ENCODE data around the gene DAD1. TPM values are rescaled to one million over a fixed set of nuclear protein-coding genes. Genes with fewer than 3 reads are reported as not detected.
"Not testable (repeated sequence)": the region's sequence is repeated elsewhere in the genome, so short reads cannot be mapped to it uniquely, and the experiment has no call there.

The DAD1 gene
- total RNA-seq, 2 donors from 2014 or later, result 176 to 193 TPM

DNA sequence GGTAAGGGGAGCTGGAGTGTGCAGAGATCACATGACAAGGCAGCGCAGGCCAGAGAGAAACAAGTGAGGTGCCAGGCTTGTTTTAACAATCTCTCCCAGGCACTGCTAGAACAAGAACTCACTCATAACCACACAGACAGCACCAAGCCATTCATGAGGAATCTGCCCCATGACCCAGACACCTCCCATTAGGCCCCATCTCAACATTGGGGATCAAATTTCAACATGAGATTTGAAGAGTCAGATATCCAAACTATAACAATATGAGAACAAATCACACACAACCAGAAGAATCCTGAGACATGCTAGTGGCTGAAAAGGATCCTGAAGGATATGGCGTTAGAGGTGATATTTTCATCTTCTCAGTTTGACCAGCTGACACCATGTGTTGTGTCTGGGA, 33.2 kb upstream of the DAD1 start:
- H3K9me3 ChIP-seq (ENCODE audit: control insufficient read depth, low read length), result peaks cover 11% of the 10 kb centered on the region
- TF ChIP-seq, protein P1, sequence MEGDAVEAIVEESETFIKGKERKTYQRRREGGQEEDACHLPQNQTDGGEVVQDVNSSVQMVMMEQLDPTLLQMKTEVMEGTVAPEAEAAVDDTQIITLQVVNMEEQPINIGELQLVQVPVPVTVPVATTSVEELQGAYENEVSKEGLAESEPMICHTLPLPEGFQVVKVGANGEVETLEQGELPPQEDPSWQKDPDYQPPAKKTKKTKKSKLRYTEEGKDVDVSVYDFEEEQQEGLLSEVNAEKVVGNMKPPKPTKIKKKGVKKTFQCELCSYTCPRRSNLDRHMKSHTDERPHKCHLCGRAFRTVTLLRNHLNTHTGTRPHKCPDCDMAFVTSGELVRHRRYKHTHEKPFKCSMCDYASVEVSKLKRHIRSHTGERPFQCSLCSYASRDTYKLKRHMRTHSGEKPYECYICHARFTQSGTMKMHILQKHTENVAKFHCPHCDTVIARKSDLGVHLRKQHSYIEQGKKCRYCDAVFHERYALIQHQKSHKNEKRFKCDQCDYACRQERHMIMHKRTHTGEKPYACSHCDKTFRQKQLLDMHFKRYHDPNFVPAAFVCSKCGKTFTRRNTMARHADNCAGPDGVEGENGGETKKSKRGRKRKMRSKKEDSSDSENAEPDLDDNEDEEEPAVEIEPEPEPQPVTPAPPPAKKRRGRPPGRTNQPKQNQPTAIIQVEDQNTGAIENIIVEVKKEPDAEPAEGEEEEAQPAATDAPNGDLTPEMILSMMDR (conservative IDR thresholded peaks at IDR 0.05), result no peak
- H3K27me3 ChIP-seq (ENCODE audit: control insufficient read depth, insufficient read depth, low read length, poor library complexity, severe bottlenecking), result no peaks in the 10 kb centered on the region
- WGBS, 2 experiments (ENCODE audit: insufficient coverage in 1 of 2, insufficient read length in 1 of 2), result 90 to 100% methylated on average over 1 to 2 of the region's 2 CpGs
- H3K4me3 Mint-ChIP-seq, result no peak overlapping the region
- no peaks in the 10 kb centered on the region for H3K36me3 ChIP-seq (ENCODE audit: control insufficient read depth, insufficient read depth, low read length)
- peaks cover 23% of the 10 kb centered on the region for H3K9me3 Mint-ChIP-seq
- no peak for DNase-seq
- no peak overlapping the region for H3K4me3 ChIP-seq (ENCODE audit: low read length)
- H3K4me1 Mint-ChIP-seq, result peaks cover 4% of the 10 kb centered on the region
- H3K4me1 ChIP-seq (ENCODE audit: control insufficient read depth, insufficient read depth, low read length), result no peaks in the 10 kb centered on the region
- no peak overlapping the region for H3K27ac ChIP-seq (ENCODE audit: low read depth, low read length)
- peaks cover 15% of the 10 kb centered on the region for H3K27me3 Mint-ChIP-seq (ENCODE audit: insufficient read depth)
- peaks cover 8% of the 10 kb centered on the region for H3K36me3 Mint-ChIP-seq (ENCODE audit: low read depth)
- no peak overlapping the region for H3K9ac ChIP-seq (ENCODE audit: extremely low read depth, low read length, poor library complexity, severe bottlenecking)
- H3K27ac Mint-ChIP-seq, result no peak overlapping the region

DNA sequence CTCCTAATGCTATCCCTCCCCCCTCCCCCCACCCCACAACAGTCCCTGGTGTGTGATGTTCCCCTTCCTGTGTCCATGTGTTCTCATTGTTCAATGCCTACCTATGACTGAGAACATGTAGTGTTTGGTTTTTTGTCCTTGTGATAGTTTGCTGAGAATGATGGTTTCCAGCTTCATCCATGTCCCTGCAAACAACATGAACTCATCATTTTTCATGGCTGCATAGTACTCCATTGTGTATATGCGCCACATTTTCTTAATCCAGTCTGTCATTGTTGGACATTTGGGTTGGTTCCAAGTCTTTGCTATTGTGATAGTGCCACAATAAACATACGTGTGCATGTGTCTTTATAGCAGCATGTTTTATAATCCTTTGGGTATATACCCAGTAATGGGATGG, 26.7 kb upstream of the DAD1 start:
- WGBS, 2 experiments (ENCODE audit: insufficient coverage in 1 of 2, insufficient read length in 1 of 2), result 90 to 100% methylated on average over 1 to 2 of the region's 2 CpGs
- peaks cover 15% of the 10 kb centered on the region for H3K4me1 Mint-ChIP-seq
- H3K4me1 ChIP-seq (ENCODE audit: control insufficient read depth, insufficient read depth, low read length), result not testable (repeated sequence)

DNA sequence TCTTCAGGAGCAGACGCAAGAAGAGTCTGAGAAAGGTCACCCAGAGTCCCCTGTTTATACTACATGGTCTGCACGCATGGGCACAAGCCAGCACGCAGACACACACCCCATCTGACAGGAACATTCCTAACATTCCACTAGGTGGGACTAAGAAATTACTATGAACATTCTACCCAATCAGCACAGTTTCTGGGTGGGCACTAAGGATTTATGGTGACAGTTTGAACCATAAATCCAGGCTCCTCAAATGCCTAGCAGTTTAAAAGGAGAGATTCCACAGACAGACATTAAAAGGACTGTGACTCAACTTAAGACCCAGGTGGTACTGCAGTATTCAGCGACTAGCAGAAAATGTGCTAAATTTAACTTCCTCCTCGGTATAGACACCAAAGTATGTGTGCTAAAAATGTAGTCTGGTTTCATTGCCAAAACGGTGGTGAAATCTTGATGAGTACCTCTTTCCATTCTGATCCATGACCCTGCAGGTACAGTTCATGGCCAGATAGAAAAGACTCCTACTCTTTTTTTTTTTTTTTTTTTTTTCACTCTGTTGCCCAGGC, 25.3 kb upstream of the DAD1 start:
- WGBS, 2 experiments (ENCODE audit: insufficient coverage in 1 of 2, insufficient read length in 1 of 2), result 69 to 72% methylated on average over 4 to 6 of the region's 6 CpGs
- Mint-ChIP-seq H3K9me3 (peaks cover 7% of the 10 kb centered on the region), H3K27ac (peak overlapping the region; percentile 62), H3K4me3 (no peak overlapping the region), H3K36me3 (ENCODE audit: low read depth) (peaks cover 27% of the 10 kb centered on the region), H3K4me1 (peaks cover 25% of the 10 kb centered on the region), H3K27me3 (ENCODE audit: insufficient read depth) (peaks cover 10% of the 10 kb centered on the region)
- no peaks in the 10 kb centered on the region for H3K4me1 ChIP-seq (ENCODE audit: control insufficient read depth, insufficient read depth, low read length)
- no peak overlapping the region for H3K9ac ChIP-seq (ENCODE audit: extremely low read depth, low read length, poor library complexity, severe bottlenecking)
- no peaks in the 10 kb centered on the region for H3K9me3 ChIP-seq (ENCODE audit: control insufficient read depth, low read length)
- no peak overlapping the region for H3K4me3 ChIP-seq (ENCODE audit: low read length)
- TF ChIP-seq, protein P1 (conservative IDR thresholded peaks at IDR 0.05), result no peak
- H3K36me3 ChIP-seq (ENCODE audit: control insufficient read depth, insufficient read depth, low read length), result peaks cover 34% of the 10 kb centered on the region
- peak overlapping the region; percentile 39 for H3K27ac ChIP-seq (ENCODE audit: low read depth, low read length)
- H3K27me3 ChIP-seq (ENCODE audit: control insufficient read depth, insufficient read depth, low read length, poor library complexity, severe bottlenecking), result no peaks in the 10 kb centered on the region
- DNase-seq, result peak; percentile 60

More for the DNA sequence above, 26.7 kb upstream of the DAD1 start:
- not testable (repeated sequence) for DNase-seq; H3K27ac ChIP-seq (ENCODE audit: low read depth, low read length); H3K9me3 ChIP-seq (ENCODE audit: control insufficient read depth, low read length); H3K27ac Mint-ChIP-seq; H3K27me3 ChIP-seq (ENCODE audit: control insufficient read depth, insufficient read depth, low read length, poor library complexity, severe bottlenecking); H3K9ac ChIP-seq (ENCODE audit: extremely low read depth, low read length, poor library complexity, severe bottlenecking); H3K4me3 Mint-ChIP-seq; H3K4me3 ChIP-seq (ENCODE audit: low read length)
- H3K27me3 Mint-ChIP-seq (ENCODE audit: insufficient read depth), result peaks cover 14% of the 10 kb centered on the region
- H3K9me3 Mint-ChIP-seq, result peaks cover 14% of the 10 kb centered on the region
- H3K36me3 Mint-ChIP-seq (ENCODE audit: low read depth), result peaks cover 17% of the 10 kb centered on the region
- H3K36me3 ChIP-seq (ENCODE audit: control insufficient read depth, insufficient read depth, low read length), result peaks cover 20% of the 10 kb centered on the region

All from endodermal cell (in vitro differentiated cells).